HG03565 (cell line): ENCODE measurements around the gene LRRC8D.

Experiments
- ATAC-seq: cut with Tn5 transposase; IDR thresholded peaks from one replicate; pipeline ENCODE4 v1.9.1; 2021; ENCODE audit warnings: mild to moderate bottlenecking, moderate library complexity; ENCODE audit not compliant: unreplicated experiment

LRRC8D gene

DNA sequence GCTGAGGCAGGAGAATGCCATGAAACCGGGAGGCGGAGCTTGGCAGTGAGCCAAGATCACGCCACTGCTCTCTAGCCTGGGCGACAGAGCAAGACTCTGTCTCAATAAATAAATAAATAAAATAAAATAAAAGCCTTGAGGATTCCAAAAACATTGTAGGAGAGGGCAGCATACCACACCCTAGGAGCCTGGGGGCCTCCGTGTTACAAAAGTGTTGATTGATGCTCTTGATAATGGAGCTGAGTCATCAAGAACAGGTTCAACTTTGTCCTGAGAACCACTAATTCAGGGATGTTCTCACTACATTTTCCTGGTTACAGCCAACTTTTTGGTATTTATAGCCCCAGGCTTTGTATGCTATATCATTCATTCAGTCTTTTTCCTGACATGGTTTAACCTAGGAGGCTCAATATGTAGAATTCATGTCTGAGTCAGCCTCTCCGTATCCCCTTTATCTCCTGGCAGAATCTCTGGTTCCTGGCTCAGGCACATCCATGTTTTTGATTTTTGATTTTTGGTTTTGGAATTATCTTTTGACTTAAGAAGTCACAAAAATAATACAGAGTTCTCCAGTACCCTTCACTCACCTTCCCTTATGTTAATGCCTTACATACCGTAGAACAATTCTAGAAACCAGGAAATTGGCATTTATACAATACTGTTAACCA, 69.4 kb downstream of the LRRC8D start:
- ATAC-seq, result no peak

GRCh38 chr1:89892816-89893215, 72.0 kb downstream of the LRRC8D start:
- no peak for ATAC-seq

DNA sequence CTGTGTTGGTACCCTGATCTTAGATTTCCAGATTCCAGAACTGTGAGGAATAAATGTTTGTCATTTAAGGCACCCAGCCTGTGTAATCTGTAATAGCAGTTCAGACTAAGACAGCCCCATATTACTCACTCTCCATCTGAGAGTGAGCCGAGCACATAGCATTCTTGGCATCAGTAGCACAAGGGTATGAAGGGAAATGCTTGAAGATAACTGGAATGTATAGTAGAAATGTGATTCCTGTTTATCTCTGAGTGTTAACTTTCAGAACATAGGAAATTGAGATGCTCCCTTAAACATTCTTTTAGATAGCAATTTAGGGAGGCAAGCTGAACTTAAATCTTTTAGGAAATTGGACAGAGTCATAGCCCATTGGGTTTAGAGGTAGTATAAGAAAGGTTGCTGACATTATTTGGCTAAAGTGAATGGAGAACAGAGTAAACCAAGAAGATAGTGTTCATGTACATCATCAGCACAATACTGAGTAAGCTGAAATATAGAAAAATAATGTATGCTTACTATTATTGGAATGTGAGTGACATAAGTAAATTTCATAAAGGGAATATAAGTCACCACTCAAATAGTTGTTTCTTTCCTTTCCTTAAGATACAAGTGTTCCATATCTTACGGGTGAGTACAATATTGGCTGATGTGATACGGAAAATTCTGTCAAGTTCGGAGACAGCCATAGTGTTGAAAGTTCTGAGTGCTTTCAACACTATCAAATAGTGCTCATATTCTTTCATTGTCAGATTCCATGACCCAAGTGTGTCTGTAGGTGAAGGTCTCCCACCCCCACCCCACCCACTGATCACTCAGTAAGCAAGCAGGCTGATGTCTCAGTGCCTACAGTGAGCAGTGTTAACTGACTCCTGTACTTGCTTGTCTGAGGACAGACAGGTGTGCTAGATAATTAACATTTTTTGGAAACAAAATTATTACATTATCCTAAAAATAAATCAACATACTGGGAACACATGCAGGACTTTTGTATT, 73.7 kb downstream of the LRRC8D start:
- ATAC-seq, result no peak

- no peak for ATAC-seq
Observed at GRCh38 chr1:89896105-89896942, 75.5 kb downstream of the LRRC8D start.

- ATAC-seq, result no peak
Observed at GRCh38 chr1:89897347-89898133, 76.7 kb downstream of the LRRC8D start.

GRCh38 chr1:89898150-89898549, 77.3 kb downstream of the LRRC8D start:
- ATAC-seq, result no peak

GRCh38 chr1:89898695-89899470, 78.1 kb downstream of the LRRC8D start:
- ATAC-seq, result no peak

DNA sequence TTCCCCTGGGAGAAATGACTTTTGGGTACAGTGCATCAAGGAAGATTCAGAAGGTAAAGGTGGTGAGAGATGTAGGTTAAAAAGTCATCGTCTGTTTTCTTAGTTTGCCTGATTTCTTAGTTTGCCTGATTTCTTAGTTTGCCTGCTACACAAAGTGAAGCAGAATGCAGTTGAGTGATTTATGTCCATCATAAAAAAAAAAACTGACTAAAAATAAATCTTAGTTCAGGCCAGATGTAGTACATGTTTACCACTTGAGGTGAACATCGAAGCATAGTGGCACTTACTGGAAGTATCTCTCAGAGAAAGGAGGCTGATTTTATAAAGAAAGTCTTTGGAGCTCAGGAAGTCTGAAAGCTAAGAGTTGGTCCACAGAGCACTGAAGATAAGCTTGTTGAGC, 79.5 kb downstream of the LRRC8D start:
- ATAC-seq, result no peak

DNA sequence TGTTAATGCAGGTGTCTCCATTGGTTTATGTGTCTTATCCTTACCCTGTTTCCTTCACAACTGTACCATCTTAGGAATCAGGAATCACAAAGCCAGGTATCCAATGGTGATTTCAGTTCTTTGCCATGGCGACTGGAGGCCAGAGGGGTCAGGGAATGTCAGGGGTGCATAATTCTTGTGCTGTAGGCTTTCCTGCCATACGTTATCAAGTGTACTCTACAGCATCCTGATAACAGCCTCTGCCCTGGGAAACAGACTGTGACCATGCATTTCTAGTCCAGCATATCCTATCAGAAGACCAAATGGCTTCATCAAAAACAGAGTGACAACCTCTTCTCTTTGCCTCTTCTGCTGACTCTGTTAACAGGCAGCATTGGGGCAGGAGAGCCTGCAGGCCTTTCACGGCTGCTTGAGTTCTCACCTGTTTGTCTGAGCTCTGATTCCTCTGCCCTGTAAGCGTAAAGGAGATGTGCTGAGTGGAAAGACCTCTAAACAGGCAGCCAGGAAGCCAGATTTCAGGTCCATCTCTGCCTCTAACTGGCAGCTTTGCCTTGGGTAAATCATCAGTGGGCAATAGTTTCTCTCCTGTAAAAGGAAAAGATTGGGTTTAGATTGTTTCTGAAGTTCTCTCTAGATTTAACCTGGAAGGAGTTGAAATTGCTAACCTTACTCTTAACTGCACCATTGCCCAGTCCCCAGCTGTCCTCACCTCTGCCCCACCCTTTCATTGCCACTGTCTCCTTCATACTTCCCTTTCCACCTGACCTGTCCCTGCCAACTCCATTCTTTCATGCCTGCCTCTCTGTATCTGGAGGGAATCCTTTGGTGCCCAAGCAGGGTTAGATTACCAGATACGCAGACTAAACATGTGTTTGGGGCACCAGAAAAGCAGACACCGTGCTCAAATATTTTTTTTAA, 80.2 kb downstream of the LRRC8D start:
- no peak for ATAC-seq

DNA sequence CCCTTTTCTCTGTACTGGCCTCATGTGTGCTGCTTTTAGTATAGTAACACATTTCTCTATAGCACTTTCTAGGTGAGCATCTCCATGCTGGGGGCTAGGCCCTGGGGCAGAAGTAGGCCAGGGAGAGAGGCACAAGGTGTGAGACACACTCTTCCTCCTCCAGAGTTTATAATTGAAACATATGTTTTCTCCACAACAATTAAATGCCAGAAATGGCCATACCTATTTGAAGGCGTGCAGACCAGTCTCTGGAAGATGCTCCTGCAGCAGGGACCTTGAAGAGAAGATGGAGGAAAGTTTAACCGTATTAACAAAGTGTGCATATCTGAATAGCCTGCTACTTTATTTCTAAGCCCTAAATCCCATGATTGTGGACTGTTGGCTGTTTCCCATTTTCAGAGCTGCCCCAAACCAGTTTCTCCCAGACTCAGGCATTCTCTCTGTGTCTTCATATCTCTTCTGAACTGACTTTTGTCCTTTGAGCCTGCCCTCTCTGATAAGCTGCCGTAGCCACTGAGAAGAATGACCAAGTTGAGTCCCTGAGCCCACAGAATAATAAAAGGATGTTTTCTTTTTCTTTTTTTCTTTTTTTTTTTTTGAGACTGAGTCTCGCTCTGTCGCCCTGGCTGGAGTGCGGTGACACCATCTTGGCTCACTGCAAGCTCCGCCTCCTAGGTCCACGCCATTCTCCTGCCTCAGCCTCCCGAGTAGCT, 81.3 kb downstream of the LRRC8D start:
- ATAC-seq, result no peak

DNA sequence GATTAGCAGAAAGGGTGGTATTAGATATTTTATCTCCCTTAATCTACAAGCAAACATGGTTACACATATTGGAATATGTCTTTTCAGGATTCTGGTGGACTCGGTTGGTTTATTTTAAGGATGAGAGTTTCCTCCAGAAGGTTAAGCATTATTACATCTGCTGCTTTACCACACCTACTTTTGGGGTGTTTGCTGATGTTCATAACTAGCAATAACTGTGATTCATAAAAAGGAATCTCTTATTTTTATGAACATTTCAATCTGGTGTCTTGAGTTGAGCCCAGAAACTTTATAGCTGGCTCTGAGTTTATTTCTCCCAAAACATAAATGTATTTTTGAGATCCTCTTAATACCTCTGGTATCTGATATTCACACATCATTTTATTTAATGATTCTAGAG, 82.7 kb downstream of the LRRC8D start:
- no peak for ATAC-seq

DNA sequence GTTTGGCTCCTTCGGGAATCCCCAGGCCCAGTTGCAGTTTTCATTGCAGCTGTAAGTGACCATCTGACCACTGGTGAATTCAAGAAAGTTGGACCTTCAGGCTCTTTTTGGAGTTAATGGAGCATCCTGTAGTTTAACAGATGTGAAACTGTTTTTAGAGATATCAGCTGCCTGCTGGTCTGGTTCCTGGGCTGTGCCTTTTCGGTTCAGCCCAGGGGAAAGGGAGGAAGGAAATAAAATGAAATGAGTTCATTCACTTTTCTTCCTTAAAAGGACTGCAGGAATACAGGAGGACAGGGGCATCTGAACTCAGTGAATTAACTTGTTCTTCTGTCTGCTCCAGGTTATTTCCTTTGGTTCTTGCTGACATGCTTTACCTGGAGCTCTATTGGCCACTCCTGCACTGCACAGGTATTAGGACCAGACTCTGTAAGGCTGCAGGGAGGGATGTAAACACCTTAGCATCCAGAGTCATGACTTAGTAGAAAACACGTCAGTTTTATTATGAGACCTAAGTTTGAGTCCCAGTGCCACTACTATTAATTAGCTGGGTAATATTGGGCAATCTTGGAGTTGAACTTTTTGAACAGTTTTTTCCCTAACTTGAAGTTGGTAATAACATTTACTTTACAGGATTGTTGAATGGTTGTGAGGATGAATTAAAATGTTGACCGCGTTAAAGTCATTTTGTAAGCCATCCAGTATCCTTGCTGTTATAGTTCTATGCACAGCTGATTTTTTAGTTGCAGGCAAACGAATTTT, 83.6 kb downstream of the LRRC8D start:
- ATAC-seq, result no peak

GRCh38 chr1:89905395-89906058, 84.7 kb downstream of the LRRC8D start:
- no peak for ATAC-seq

- no peak for ATAC-seq
Observed at GRCh38 chr1:89906088-89906487, 85.3 kb downstream of the LRRC8D start.

DNA sequence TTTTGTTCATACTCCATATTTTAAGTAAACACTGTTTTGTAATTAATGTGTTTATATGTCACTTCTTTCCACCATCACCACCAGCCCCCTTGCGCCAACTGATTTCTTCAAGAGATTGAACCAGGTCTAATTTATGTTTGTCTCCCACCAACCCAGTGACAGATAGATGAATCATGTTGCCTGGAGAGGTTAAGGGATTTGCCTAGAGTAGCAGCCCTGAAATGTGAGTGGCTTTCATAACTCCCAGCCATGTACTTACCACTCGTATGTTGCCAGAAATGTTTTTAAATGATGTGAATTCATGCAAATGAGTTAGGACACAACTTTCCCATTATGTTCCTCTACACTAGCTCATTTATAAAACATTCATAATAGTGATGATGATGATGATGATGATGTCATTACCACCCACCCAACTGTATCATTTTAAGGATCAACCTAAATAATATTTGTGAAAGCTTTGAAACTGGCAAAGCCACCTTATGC, 86.9 kb downstream of the LRRC8D start:
- ATAC-seq, result no peak

DNA sequence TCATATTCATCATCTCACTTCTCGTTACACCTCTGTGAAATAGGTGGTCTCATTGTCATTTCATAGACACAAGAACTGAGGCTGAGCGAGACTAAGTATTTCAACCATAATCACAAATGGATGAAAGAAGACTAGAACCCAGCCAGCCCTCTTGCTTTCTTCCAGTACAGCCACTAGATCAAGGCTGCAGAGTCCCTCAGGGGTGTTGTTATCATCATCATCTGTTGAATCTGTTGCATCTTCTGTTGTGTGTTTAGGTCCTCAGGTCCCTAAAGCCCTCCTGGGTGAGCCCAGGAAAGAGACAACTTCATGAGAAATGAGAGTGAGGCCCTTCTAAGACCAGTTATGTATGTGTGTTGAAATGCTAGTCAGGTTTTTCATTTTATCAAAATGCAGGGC, 87.4 kb downstream of the LRRC8D start:
- ATAC-seq, result no peak
